ENCODE data around the gene KCNQ1.

DNA sequence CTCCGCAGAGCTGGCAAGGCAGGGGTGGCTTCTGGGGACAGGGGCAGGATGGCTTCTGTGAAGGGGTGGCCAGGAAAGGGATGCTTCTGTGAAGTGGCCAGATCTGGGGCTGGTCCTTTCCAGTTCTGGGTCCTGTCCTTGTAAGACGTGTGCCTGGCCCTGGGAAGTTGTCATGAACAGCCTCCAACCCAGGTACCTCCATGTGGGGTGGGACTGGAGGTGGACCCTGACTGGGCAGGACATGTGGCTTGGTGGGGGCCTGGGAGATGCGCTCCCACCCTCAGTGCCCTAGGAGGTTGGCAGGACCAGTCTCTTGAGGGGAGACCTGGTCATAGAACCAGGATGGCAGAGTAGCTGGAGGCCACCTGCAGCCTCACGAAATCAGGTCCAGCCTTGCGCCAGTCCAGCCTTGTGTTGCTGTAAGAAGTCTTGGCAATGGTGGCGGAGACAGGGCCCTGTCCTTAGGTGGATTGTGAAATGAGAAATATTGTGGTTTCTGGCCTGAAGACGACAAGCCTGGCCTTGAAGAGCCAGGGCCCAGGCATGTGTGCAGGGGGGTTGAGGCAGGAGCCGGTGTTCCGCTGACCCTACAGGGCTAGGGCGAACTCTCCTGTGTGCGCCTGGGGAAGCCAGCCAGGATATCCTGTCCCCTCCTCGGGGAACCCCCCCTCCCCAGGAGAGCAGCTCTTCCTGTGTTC is 2.6 kb downstream of the KCNQ1 start:
- TF ChIP-seq, protein P1, sequence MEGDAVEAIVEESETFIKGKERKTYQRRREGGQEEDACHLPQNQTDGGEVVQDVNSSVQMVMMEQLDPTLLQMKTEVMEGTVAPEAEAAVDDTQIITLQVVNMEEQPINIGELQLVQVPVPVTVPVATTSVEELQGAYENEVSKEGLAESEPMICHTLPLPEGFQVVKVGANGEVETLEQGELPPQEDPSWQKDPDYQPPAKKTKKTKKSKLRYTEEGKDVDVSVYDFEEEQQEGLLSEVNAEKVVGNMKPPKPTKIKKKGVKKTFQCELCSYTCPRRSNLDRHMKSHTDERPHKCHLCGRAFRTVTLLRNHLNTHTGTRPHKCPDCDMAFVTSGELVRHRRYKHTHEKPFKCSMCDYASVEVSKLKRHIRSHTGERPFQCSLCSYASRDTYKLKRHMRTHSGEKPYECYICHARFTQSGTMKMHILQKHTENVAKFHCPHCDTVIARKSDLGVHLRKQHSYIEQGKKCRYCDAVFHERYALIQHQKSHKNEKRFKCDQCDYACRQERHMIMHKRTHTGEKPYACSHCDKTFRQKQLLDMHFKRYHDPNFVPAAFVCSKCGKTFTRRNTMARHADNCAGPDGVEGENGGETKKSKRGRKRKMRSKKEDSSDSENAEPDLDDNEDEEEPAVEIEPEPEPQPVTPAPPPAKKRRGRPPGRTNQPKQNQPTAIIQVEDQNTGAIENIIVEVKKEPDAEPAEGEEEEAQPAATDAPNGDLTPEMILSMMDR (IDR thresholded peaks at IDR 0.05) = no peak
- no peak for TF ChIP-seq SIN3A (IDR thresholded peaks at IDR 0.05; ENCODE audit: borderline replicate concordance, low read depth, low read length)
- no peak for TF ChIP-seq YY1 (IDR thresholded peaks at IDR 0.05; ENCODE audit: low read depth)
- no peak for TF ChIP-seq CHD2 (IDR thresholded peaks at IDR 0.05; ENCODE audit: low read length, partially characterized antibody)
- TF ChIP-seq RFX5 (IDR thresholded peaks at IDR 0.05; ENCODE audit: low read length) = no peak
- TF ChIP-seq NFIC (IDR thresholded peaks at IDR 0.05; ENCODE audit: borderline replicate concordance) = no peak

Measured in SK-N-SH (cell line).